ENCODE results near the gene CYB561. TPM values are rescaled to one million over a fixed set of nuclear protein-coding genes. Genes with fewer than 3 reads are reported as not detected.

CYB561 gene
- total RNA-seq, 1 experiment from 2014 or later, result 35.1 TPM

DNA sequence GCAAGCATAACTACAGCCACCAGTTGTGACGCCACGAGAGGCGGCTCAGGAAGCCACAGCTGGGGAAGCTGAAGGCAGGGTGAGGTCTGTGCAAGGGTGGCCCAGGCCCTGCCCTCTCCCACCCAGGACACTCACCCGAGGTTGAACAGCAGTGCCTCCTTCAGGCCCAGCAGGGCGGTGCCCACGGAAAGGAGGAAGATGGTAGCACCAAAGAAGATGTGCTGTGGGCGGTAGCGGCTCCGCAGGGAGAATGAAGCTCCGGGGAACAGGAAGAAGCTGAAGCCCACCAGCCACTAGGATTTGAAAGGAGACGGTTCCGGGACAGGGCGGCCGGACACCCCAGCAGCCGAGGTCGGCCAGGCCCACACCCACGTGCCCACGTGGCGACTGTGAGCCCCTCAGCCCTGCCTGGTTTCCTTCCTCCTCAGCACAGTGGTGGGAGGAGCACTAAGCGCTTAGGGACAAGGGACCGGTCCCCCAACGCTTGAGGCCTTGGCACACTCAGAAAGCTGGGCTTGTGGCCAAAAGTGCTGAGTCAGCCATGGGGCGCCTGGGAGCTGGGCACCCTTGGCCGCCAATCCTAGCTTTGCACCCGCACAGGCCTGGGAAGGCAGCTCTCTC is 11.0 kb downstream of the CYB561 start:
- Mint-ChIP-seq H3K4me3 (no peak overlapping the region), H3K27me3 (ENCODE audit: low read depth) (no peaks in the 10 kb centered on the region), H3K36me3 (peaks cover 8% of the 10 kb centered on the region), H3K27ac (peak overlapping the region; percentile 36; the same call in 1 of the 2 replicates), H3K4me1 (peaks cover 25% of the 10 kb centered on the region), H3K9me3 (no peaks in the 10 kb centered on the region)
- DNase-seq (ENCODE audit: low spot score) (peak; percentile 43), ATAC-seq (no peak)
- TF ChIP-seq NR1H2 (CRISPR knock-in tag; IDR thresholded peaks at IDR 0.05), result no peak
- TF ChIP-seq, protein P1, sequence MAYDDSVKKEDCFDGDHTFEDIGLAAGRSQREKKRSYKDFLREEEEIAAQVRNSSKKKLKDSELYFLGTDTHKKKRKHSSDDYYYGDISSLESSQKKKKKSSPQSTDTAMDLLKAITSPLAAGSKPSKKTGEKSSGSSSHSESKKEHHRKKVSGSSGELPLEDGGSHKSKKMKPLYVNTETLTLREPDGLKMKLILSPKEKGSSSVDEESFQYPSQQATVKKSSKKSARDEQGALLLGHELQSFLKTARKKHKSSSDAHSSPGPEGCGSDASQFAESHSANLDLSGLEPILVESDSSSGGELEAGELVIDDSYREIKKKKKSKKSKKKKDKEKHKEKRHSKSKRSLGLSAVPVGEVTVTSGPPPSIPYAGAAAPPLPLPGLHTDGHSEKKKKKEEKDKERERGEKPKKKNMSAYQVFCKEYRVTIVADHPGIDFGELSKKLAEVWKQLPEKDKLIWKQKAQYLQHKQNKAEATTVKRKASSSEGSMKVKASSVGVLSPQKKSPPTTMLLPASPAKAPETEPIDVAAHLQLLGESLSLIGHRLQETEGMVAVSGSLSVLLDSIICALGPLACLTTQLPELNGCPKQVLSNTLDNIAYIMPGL (CRISPR knock-in tag; IDR thresholded peaks at IDR 0.05), result 0 out of 2 replicates have a peak, but pooled peaks have one; percentile 15
- peak; percentile 19; the same call in 1 of the 2 replicates for TF ChIP-seq CTCF (IDR thresholded peaks at IDR 0.05)
- no peak for TF ChIP-seq NFATC4 (CRISPR knock-in tag; IDR thresholded peaks at IDR 0.05)
- ChIA-PET POLR2A (interaction anchor here (0.6 to 1.3 kb wide), 2 partner anchors 11 to 273 kb away, joined by 4 read pairs; partner anchors contain the start of gene CYB561), CTCF (interaction anchor here (0.7 to 15.9 kb wide), 30 partner anchors 9 to 440 kb away, joined by 3 to 298 read pairs (median 7); partner anchors contain the start of genes ACE, CYB561, DCAF7 and KCNH6)

DNA sequence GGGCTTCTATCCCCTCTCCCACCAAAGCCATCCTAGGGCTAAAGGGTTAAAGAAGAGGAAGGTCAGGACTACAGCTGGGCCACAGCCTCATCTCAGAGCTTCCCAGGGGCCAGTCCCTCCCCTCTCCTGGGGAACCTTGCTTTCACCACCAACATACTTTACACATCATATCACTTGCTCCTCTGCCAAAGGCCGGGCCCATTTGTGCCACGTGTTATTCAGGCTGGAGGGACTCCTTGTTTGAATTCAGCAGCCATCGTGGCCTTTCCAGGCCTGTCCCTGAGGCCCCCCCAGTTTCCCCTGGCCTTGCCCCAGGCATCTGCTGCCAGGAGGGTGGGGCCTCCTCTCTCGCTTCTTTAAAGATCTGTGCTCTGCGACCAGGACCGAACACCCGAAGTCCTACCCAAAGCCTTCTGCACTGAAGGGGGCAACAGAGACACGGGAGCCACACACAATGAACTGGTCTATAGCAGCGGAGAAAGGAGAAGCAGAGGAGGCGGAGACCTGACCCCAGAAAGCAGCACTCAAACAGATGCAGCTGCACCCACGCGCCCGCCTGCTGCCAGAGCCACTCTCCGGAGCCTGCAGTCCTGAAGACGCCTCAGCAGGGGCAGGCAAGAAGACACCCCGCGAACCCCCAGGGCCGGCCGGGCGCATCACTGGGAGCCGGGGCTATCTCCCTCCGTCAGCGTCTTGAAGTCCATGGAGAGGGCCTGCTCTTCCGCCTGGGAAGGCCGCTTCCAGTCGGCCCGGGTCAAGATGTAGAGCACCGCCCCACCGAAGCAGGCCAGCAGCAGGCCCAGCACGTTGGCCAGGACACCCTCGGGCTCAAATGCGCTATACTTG is 12.1 kb downstream of the CYB561 start:
- POLR2A ChIA-PET, result no interaction called here
- DNase-seq (ENCODE audit: low spot score) (no peak), ATAC-seq (no peak)
- CTCF ChIA-PET, result interaction anchor here (1.3 to 15.9 kb wide), 6 partner anchors 8 to 438 kb away, joined by 3 to 298 read pairs (median 32); partner anchors contain the start of genes ACE and CYB561
- Mint-ChIP-seq H3K36me3 (peaks cover 8% of the 10 kb centered on the region), H3K9me3 (no peaks in the 10 kb centered on the region), H3K4me3 (no peak overlapping the region), H3K4me1 (peaks cover 20% of the 10 kb centered on the region), H3K27ac (no peak overlapping the region), H3K27me3 (ENCODE audit: low read depth) (no peaks in the 10 kb centered on the region)
- TF ChIP-seq NFE2L1 (CRISPR knock-in tag; IDR thresholded peaks at IDR 0.05), result no peak
- TF ChIP-seq, protein P2, sequence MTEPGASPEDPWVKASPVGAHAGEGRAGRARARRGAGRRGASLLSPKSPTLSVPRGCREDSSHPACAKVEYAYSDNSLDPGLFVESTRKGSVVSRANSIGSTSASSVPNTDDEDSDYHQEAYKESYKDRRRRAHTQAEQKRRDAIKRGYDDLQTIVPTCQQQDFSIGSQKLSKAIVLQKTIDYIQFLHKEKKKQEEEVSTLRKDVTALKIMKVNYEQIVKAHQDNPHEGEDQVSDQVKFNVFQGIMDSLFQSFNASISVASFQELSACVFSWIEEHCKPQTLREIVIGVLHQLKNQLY (CRISPR knock-in tag; IDR thresholded peaks at IDR 0.05), result no peak
- TF ChIP-seq CREB1 (CRISPR knock-in tag; IDR thresholded peaks at IDR 0.05), result no peak
- TF ChIP-seq, protein P3, sequence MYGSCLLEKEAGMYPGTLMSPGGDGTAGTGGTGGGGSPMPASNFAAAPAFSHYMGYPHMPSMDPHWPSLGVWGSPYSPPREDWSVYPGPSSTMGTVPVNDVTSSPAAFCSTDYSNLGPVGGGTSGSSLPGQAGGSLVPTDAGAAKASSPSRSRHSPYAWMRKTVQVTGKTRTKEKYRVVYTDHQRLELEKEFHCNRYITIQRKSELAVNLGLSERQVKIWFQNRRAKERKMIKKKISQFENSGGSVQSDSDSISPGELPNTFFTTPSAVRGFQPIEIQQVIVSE (CRISPR knock-in tag; IDR thresholded peaks at IDR 0.05; ENCODE audit: borderline replicate concordance), result no peak
- no peak for TF ChIP-seq ZNF219 (CRISPR knock-in tag; IDR thresholded peaks at IDR 0.05; ENCODE audit: borderline replicate concordance)
- TF ChIP-seq, protein P4, sequence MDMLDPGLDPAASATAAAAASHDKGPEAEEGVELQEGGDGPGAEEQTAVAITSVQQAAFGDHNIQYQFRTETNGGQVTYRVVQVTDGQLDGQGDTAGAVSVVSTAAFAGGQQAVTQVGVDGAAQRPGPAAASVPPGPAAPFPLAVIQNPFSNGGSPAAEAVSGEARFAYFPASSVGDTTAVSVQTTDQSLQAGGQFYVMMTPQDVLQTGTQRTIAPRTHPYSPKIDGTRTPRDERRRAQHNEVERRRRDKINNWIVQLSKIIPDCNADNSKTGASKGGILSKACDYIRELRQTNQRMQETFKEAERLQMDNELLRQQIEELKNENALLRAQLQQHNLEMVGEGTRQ (CRISPR knock-in tag; IDR thresholded peaks at IDR 0.05), result no peak
- TF ChIP-seq SMAD4 (CRISPR knock-in tag; IDR thresholded peaks at IDR 0.05), result no peak
- TF ChIP-seq E2F4 (CRISPR knock-in tag; IDR thresholded peaks at IDR 0.05; ENCODE audit: borderline replicate concordance, low read depth), result no peak
- no peak for TF ChIP-seq ZNF423 (CRISPR knock-in tag; IDR thresholded peaks at IDR 0.05)
- no peak for TF ChIP-seq NR3C1 (CRISPR knock-in tag; conservative IDR thresholded peaks at IDR 0.05; ENCODE audit: low read depth)
- TF ChIP-seq, protein P5, sequence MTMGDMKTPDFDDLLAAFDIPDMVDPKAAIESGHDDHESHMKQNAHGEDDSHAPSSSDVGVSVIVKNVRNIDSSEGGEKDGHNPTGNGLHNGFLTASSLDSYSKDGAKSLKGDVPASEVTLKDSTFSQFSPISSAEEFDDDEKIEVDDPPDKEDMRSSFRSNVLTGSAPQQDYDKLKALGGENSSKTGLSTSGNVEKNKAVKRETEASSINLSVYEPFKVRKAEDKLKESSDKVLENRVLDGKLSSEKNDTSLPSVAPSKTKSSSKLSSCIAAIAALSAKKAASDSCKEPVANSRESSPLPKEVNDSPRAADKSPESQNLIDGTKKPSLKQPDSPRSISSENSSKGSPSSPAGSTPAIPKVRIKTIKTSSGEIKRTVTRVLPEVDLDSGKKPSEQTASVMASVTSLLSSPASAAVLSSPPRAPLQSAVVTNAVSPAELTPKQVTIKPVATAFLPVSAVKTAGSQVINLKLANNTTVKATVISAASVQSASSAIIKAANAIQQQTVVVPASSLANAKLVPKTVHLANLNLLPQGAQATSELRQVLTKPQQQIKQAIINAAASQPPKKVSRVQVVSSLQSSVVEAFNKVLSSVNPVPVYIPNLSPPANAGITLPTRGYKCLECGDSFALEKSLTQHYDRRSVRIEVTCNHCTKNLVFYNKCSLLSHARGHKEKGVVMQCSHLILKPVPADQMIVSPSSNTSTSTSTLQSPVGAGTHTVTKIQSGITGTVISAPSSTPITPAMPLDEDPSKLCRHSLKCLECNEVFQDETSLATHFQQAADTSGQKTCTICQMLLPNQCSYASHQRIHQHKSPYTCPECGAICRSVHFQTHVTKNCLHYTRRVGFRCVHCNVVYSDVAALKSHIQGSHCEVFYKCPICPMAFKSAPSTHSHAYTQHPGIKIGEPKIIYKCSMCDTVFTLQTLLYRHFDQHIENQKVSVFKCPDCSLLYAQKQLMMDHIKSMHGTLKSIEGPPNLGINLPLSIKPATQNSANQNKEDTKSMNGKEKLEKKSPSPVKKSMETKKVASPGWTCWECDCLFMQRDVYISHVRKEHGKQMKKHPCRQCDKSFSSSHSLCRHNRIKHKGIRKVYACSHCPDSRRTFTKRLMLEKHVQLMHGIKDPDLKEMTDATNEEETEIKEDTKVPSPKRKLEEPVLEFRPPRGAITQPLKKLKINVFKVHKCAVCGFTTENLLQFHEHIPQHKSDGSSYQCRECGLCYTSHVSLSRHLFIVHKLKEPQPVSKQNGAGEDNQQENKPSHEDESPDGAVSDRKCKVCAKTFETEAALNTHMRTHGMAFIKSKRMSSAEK (CRISPR knock-in tag; IDR thresholded peaks at IDR 0.05; ENCODE audit: borderline replicate concordance), result no peak
- TF ChIP-seq TEAD4 (CRISPR knock-in tag; IDR thresholded peaks at IDR 0.05), result no peak
- TF ChIP-seq IRF2 (CRISPR knock-in tag; IDR thresholded peaks at IDR 0.05; ENCODE audit: borderline replicate concordance, low read depth), result no peak
- TF ChIP-seq, protein P6, sequence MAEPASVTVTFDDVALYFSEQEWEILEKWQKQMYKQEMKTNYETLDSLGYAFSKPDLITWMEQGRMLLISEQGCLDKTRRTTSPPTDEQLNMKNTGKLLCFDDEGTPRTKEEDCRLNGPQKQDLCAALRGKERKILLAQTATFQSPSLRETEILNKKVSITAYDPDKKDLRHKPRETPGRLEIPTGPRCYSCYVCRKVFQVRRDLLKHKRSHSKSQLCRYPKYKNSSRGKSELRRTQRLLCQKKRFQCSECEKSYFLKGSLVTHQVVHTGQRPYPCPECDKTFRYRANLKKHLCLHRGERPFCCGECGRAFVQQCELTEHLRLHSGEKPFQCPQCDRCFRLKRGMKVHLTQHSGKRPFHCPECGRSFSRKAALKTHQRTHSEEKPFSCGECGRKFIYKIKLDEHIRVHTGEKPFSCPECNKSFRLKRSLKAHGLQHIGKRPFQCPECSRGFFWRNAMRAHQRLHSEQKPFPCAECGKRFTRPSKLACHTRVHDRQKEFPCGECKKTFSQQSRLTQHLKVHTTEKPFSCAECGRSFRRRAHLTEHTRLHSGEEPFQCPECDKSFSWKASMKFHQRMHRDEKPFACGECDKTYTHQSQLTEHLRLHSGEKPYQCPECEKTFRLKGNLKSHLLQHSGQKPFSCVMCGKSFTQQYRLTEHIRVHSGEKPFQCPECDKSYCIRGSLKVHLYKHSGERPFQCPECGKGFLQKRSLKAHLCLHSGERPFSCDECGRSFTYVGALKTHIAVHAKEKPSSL (CRISPR knock-in tag; conservative IDR thresholded peaks at IDR 0.05), result no peak

Measured in WTC11 (cell line).